Mesenteric fat pad (tissue), 1 donor: ENCODE results near the gene UBXN1. TPM values are rescaled to one million over a fixed set of nuclear protein-coding genes. Genes with fewer than 3 reads are reported as not detected.

ENCODE experiments used
- DNase-seq: peaks from one replicate; pipeline ENCODE4 v3.0.0-alpha.2; 2020; ENCODE audit warnings: low spot score
- total RNA-seq: library from RNA; stranded (reverse); fragmentation: NEBNext Ultra II Directional; extraction: Animal tissue kit (Norgen Biotek cat#: 25700); gene quantifications from one replicate; pipeline ENCODE4 v1.2.1, GENCODE V29; 2021
- donor health status: DM: yes; HTN: yes; CAD: no.

The UBXN1 gene
- total RNA-seq, 1 donor from 2014 or later: 108 TPM

DNA sequence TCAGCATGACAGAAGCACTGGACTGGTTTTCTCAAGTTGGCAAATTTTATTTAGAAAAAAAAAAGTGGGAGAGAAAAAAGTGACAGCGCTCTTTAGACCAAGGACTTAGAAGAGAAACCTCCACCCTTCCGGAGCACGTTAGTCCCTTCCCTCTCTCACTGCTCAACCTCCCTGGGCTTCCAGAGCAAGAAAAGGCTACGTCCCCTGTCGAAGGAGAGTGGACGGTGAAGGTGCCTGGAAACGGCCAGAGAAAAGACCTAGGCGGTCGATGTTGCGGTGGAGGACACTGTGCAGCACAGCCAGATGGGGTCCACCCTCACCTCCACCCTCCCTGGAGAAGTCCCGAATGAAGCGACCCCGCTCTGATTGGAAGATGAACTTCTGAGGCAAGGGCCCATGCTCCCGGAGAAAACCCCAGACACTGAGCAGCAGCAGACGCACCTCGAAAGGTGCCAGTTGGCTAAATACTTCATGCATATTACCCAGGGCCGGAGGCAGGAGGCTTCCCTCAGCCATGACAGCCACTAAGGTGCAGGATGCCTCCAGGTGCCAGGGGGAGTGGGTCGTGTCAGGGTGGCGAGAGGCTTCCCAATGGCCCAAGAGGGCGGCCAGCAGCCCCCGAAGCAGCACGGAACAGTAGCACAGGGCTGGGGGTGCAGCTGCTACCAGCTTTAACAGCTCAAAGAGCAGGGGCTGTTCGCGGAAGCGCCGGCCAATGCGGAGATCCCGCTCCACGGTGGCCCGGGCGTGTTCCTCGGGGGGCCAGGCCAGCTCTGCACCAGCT, 31.9 kb downstream of the UBXN1 start:
- DNase-seq: no peak

DNA sequence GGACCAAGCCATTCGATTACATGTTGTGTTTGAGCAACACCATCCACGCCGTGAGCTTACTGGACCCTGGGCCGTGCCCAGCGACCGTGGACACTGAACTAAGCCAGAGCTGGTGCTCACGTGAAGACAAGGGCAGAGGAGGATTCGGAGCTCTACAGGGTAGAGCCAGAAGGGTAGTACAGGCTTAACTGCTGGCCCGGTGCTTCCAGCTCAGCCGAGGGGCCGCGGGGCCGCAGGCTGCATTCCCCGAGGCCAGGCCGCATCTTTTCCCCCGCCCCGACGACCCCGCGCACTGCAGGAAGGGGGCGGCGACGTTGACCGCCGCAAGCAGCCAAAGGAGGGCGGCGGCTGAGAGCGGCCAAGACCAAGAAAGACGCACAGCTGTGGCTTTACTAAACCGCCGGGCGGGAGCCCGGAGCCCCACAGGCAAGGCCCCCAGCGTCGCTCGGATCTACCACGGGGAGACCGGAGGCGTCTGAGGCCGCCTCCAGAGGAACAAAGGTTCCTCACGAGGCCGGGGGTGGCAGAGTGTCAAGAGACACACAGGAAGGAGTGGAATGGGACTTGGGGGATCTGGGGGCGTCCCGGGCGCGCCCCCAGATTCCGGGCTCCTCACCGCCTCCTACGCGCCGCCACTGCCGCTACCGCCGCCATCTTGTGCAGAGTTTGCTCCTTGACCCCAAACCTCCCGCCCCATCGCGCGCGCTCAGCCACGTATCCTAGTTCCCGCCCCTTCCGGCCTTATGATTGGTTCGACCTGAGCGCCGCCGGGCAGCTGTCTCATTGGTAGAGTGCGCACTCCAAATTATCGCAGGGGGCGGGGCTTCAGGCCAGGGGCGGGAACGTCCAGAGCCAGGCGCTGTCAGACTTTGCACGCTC, 32.7 kb downstream of the UBXN1 start, which contains the start of gene GANAB:
TSS of gene GANAB (minus strand) at position 668 of the 879 bp plus-strand sequence. CDS start at position 654, 14 bp downstream.
- peak; percentile 100 for DNase-seq

DNA sequence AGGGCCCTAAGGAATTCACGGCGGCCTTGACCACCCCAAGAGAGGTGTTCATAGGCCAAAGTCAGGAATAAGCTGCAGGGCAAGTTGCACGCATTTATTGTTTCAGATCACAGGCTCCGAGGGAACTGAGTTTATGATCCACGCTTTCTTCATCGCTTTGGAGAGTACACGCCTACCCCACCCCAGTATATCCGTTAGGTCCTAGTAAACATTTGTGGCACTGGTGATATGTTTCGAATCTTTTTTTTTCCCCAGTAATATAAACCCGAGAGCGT, 33.3 kb downstream of the UBXN1 start:
- DNase-seq: no peak

DNA sequence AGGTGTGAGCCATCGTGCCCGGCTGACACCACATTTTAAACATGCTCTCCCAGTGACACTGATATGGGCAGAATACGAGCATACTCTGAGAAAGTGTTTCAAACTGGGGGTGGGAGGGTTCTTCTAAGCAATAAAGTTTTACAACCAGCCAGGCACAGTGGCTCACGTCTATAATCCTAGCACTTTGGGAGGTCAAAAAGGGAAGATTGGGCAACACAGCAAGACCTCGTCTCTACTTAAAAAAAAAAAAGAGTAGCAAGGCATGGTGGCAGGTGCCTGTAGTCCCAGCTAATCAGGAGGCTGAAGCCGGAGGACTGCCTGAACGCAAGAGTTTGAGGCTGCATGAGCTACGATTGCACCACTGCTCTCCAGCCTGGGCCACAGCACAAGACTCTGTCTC, 34.7 kb downstream of the UBXN1 start:
- no peak for DNase-seq

DNA sequence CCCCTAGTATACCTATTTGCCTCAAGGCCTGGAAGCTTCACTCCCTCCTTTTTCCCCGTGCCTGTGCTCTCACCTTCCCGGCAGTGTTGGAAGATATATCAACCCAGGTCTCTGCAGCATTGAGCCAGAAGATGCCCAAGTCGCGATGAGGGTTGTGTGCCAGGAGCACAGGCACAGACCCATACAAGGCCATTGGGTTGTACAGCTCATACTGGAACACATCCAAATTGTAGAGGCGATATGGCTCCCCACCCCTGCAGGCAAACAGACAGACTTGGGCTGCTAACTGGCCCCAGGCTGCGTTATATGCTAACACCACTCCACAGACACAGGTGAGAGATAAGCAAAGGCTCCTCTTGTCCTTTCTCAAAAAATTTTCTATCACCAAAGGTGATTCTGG, 46.4 kb downstream of the UBXN1 start:
- no peak for DNase-seq

DNA sequence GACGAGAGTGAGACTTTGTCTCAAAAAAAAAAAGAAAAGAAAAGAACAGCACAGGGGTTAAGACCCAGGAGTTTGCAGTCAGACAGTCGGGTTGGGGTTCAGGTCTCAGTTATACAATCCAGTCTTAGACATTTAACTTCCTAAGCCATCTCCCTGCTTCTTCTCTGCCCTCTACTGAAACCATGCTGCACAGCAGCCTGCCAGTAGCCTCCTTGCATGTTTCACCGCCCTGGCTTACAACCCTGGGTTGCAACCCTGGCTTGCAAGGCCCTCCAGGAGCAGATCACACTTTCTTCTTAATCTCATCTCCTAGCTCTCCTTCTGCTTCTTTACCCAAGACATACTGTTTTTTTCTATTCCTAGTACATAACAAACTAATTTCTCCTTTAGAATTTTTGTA, 51.2 kb downstream of the UBXN1 start:
- DNase-seq: no peak

Other genes starting within 250 kb of the UBXN1 start
- gene AHNAK, start 132.3 kb downstream of the UBXN1 start, total RNA-seq: 1,254 TPM
- gene EEF1G, start 105.2 kb downstream of the UBXN1 start, total RNA-seq: 865 TPM
- gene TUT1, start 87.5 kb downstream of the UBXN1 start, total RNA-seq: 13.4 TPM
- 103 TPM for gene MTA2, start 77.2 kb downstream of the UBXN1 start, total RNA-seq
- gene EML3, start 66.3 kb downstream of the UBXN1 start, total RNA-seq: 116 TPM
- 6.7 TPM for gene ROM1, start 65.8 kb downstream of the UBXN1 start, total RNA-seq
- gene B3GAT3, start 57.1 kb downstream of the UBXN1 start, total RNA-seq: 42.0 TPM
- gene GANAB, start 32.5 kb downstream of the UBXN1 start, total RNA-seq: 286 TPM
- 19.0 TPM for gene INTS5, start 25.8 kb downstream of the UBXN1 start, total RNA-seq
- gene C11orf98, start 13.9 kb downstream of the UBXN1 start, total RNA-seq: 36.9 TPM
- 13.8 TPM for gene CSKMT, start 13.8 kb downstream of the UBXN1 start, total RNA-seq
- 7.4 TPM for gene UQCC3, start 7.4 kb downstream of the UBXN1 start, total RNA-seq
- gene LBHD1, start 6.8 kb downstream of the UBXN1 start, total RNA-seq: 4.6 TPM
- gene LRRN4CL, start 10.5 kb upstream of the UBXN1 start, total RNA-seq: 88.9 TPM
- 41.9 TPM for gene BSCL2, start 28.4 kb upstream of the UBXN1 start, total RNA-seq
- not detected for gene GNG3, start 28.6 kb upstream of the UBXN1 start, total RNA-seq
- 37.7 TPM for gene HNRNPUL2, start 48.4 kb upstream of the UBXN1 start, total RNA-seq
- gene TTC9C, start 49.4 kb upstream of the UBXN1 start, total RNA-seq: 23.0 TPM
- 6.1 TPM for gene ZBTB3, start 75.1 kb upstream of the UBXN1 start, total RNA-seq
- gene POLR2G, start 82.5 kb upstream of the UBXN1 start, total RNA-seq: 44.7 TPM
- 22.3 TPM for gene TAF6L, start 92.3 kb upstream of the UBXN1 start, total RNA-seq
- gene TMEM179B, start 108.3 kb upstream of the UBXN1 start, total RNA-seq: 30.6 TPM
- gene TMEM223, start 112.9 kb upstream of the UBXN1 start, total RNA-seq: 14.7 TPM
- gene NXF1, start 126.4 kb upstream of the UBXN1 start, total RNA-seq: 77.6 TPM
- 41.8 TPM for gene STX5, start 153.0 kb upstream of the UBXN1 start, total RNA-seq
- not detected for gene TEX54, start 153.8 kb upstream of the UBXN1 start, total RNA-seq
- 50.9 TPM for gene WDR74, start 160.5 kb upstream of the UBXN1 start, total RNA-seq
- gene SLC3A2, start 201.8 kb upstream of the UBXN1 start, total RNA-seq: 202 TPM
- gene CHRM1, start 242.3 kb upstream of the UBXN1 start, total RNA-seq: not detected